Measurements from ENCODE around the gene USP7.
"Not testable (repeated sequence)": the region's sequence is repeated elsewhere in the genome, so short reads cannot be mapped to it uniquely, and the experiment has no call there.

The USP7 gene

DNA sequence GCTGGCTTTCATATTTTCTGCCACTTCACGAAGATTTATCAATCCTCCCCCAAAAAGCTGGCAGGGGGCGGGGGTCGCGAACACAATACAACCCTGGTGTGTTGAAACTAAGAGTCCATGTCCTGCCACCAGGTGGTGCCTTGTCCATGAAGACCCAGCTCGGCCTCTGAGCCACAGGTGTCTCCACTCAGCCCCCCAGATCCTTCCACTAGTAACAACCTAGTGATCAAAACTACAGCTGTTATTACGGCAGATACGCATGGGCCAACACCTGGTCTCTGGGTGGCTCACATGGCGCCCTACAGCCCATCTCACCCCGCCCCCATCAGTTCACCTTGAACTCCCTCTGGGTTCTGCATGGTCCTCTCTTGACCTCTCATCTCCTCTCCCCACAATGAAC lies 27.7 kb downstream of the USP7 start:
- no peak for DNase-seq
- intact Hi-C loops (cut with DNase I), result no loop called here

DNA sequence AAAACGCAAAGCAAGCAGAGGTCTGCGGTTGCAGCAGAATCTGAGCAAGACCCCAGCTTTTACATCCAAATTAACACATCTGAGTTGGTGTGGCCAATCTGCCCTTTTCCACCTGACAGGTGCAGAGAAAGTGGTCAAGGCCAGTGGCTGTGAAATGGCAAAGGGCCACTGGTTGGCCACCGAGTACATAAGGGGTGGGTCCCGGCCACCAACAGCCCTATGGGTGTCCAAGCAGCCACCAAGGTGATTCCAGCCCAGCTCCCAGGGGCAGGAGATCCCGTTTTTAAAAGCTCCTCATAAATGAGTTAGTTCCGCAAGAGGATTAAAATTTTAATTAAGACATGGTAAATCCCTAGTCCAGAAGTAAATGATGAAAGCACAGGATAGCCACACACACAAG lies 29.1 kb downstream of the USP7 start:
- no peak for DNase-seq
- intact Hi-C loops (cut with DNase I), result no loop called here

GRCh38 chr16:8931859-8932258 lies 31.8 kb downstream of the USP7 start:
- intact Hi-C loops (cut with DNase I), result no loop called here
- peak in 19 of 42 donors; percentile 18 to 76 (median 35) for DNase-seq

DNA sequence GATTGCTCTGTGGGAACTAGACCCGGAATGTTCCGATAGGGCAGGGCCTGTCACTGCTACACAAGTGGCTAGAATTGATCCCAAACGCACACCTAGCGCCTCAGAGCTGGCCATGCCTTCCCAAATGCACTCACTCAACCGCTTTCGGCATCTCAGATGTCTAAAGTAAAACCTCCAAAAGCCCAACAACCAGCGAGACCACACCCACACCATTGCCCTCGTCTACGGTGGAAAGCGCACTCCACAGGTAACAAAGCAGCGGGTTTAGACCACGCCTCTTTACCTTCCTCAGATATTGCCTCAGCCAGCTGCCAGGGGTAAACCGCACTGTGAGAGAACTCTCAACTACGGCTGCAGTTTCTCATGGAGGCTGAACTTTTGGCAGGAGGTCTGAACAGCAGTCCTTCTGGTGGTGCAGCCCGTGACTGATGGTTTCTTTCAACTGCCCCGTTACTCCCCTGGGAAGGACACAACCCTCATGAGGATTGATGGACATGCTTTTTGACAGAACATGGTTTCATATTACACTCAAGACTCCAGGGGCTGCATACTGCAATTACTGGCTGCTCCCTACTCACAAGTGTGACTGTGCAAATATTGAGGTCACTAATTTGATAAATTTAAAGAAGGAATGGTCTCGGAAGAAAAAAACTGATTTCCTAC lies 34.5 kb downstream of the USP7 start:
- intact Hi-C loops (cut with DNase I), result no loop called here
- DNase-seq, result no peak

DNA sequence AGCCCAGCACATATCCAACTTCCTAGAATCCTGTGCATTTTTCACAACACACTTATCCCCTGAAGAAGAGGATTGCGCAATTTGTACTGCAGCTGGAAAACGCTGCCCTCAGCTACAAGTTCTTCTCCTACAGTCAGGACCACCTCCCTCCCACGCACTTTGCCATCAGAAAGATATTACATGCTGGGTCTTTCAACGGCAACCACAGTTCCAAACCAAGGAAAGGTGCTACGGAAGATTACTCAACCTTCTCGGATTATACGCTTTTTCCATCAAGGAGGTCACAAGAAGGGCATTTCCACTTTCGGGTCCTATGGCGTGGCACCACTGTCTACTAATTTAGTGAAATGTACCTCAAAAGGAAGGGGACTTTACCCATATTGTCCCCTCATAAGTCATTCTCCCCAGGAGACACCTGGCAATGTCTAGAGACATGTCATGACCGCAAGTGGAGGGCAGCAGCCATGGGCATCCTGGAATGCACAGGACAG lies 35.2 kb downstream of the USP7 start:
- intact Hi-C loops (cut with DNase I), result no loop called here
- DNase-seq, result no peak

DNA sequence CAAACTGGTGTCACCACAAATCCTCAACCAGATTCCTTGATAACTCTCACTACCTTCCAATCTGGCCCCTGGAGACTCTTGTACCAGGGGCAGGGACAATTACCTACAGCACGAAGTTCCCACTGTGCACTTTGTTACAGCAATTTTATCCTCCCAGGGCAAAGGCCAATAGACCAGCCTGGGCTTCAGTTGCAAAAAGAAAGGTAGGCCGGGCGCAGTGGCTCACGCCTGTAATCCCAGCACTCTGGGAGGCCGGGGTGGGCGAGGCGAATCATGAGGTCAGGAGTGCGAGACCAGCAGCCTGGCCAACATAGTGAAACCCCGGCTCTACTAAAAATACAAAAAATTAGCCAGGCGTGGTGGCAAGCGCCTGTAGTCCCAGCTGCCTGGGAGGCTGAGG lies 36.9 kb downstream of the USP7 start:
- DNase-seq, result no peak
- intact Hi-C loops (cut with DNase I), result no loop called here

GRCh38 chr16:8925455-8925854 lies 38.3 kb downstream of the USP7 start:
- intact Hi-C loops (cut with DNase I), result no loop called here
- DNase-seq, result no peak

- intact Hi-C loops (cut with DNase I), result no loop called here
- DNase-seq, result peak in 5 of 42 donors; percentile 11 to 57 (median 36)
These were observed 39.5 kb downstream of the USP7 start for GRCh38 chr16:8924214-8924613.

GRCh38 chr16:8923199-8923598 lies 40.5 kb downstream of the USP7 start:
- DNase-seq, result peak in 41 of 42 donors; percentile 22 to 83 (median 53)

DNA sequence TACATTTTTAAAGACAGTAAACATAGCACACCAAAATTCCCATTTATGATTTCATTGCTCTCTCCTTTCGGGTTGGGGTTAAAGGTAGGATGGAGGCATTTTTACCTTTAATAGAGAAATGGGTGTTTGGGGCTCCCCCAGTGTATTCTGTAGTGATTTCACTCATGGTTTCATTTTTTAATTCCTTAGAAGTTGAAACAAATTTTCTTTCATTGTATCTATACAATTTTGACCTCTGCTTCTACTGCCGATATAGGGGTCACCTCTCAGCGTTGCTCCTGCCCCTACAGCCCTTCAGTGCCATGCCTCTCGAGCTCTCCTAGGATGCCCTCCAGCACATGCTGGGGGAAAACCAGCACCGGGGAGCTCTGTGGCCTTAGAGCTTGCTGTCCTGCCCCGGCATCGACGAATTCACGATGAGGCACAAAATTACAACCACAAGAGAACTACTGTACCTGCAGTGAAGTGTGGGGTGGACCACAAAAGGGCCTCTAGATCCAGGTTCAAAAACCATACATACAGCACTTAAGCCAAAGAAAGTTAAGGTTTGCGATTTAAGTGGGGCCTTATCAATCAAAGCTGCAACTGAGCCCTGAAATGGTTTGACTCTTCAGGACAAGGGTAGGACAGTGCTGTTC lies 42.2 kb downstream of the USP7 start:
- intact Hi-C loops (cut with DNase I), result no loop called here
- no peak for DNase-seq

More at GRCh38 chr16:8923199-8923598, 40.5 kb downstream of the USP7 start:
- intact Hi-C loops (cut with DNase I), result no loop called here

- DNase-seq, result no peak
- intact Hi-C loops (cut with DNase I), result no loop called here
These were observed 42.9 kb downstream of the USP7 start for GRCh38 chr16:8920645-8921346.

DNA sequence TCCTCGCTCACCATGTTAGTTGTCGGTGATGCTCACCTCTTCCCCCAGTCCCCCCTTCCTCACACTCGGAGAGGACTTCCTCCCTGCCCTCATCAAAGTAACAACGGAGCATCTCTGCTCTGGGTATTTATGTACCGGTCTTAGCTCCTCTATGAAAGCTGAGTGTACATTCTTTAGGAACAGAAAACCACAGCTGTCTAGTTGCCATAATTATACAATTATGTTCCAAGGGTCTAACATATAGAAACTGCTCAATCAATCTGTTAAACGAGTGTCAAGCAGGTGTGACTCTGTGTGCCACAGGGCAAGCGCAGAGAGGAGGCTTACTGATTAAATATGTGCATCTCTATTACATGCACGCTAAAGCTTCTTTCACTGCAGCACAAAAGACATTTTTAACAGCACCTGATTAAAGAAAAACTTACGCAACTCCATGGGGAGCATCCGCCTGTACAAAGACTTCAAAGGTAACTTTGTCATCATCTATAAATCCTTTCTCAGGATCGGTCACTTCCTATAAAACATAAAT lies 43.7 kb downstream of the USP7 start:
- peak in 21 of 42 donors; percentile 13 to 72 (median 35) for DNase-seq
- intact Hi-C loops (cut with DNase I), result no loop called here

- DNase-seq, result no peak
- intact Hi-C loops (cut with DNase I), result no loop called here
These were observed 44.4 kb downstream of the USP7 start for GRCh38 chr16:8919089-8919933.

DNA sequence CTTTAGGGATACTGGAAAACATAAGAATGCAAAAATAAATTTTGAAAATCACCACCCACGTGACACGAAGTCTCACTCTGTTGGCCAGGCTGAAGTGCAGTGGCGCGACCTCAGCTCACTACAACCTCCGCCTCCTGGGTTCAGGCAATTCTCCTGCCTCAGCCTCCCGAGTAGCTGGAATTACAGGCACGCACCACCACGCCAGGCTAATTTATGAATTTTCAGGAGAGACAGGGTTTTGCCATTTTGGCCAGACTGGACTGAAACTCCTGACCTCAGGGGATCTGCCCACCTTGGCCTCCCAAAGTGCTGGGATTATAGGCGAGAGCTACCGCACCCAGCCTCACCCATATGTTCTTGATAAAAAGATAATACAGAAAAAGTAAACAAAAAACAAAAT lies 46.4 kb downstream of the USP7 start:
- intact Hi-C loops (cut with DNase I); DNase-seq: not testable (repeated sequence)

DNA sequence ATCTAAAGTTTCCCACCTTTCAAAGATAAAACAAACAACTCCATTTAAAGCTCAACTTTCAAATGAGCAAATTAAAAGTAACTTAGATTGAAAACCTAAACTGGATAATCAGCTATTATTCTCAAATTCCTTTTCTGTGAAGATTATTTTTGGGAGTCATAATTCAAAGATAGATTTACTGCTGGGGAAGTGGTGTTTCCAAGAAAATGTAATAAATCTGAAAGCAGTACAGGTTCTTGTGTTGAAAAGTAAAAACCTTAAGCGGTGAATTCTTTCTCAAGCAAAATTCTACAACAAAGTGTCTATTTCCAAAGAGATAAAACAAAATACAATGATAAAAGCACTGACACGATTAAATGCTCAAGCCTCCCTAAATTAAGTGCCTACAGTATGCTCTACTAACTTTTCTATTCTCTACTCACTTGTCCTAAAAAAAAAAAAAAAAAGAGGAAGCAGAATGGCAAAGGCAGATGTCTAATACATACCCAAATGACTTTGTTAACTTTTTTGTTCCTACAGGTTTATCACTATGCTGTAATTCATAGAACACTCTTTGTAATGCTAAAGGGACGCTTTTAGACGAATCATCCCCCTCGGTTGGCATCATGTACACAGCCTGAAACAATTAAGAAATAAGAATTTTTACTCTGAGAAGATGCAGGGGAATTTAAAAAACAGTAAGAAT lies 47.0 kb downstream of the USP7 start:
- no peak for DNase-seq

GRCh38 chr16:8915722-8916301 lies 47.9 kb downstream of the USP7 start:
- intact Hi-C loops (cut with DNase I), result no loop called here
- DNase-seq, result no peak

More for the DNA sequence above, 47.0 kb downstream of the USP7 start:
- intact Hi-C loops (cut with DNase I), result no loop called here

DNA sequence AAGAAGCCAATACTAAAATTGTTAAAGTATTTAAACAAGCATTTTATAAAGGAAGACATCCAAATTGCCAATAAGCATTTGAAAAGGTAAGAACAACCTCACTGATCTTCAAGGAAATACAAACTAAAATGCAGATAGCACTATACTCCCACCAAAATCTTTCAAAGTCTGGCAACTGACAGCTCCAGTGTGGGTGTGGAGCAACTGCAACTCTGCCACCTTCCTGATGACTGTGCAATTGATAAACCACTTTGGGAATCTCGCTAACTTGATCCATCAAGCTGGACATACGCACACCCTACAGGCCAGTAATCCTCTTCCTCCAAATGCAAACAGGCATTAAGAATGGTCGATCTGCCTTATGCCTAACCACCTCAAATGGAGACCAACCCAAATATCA lies 49.6 kb downstream of the USP7 start:
- peak in 10 of 42 donors; percentile 10 to 66 (median 43) for DNase-seq
- intact Hi-C loops (cut with DNase I), result no loop called here

GRCh38 chr16:8912793-8913192 lies 50.9 kb downstream of the USP7 start:
- intact Hi-C loops (cut with DNase I), result no loop called here
- DNase-seq, result no peak

All from head of caudate nucleus (tissue), 42 donors.